K562 (cell line): ENCODE results near the gene ERF. TPM values are rescaled to one million over a fixed set of nuclear protein-coding genes. Genes with fewer than 3 reads are reported as not detected.

Experiments used
- ARHGAP35 ChIP-seq: fragments of 450-650 bp; IDR thresholded peaks from 2 replicates; pipeline ENCODE4 v1.6.1; 2018; ENCODE audit not compliant: partially characterized antibody
- ATF1 ChIP-seq, 2 experiments: fragments of 450-650 bp in 1 of 2; IDR thresholded peaks; 2 replicates each; pipeline ENCODE4 v1.6.1; 2016; ENCODE audit warnings: missing compliant biosample characterization in 1 of 2, missing genetic modification characterization in 1 of 2
- BACH1 ChIP-seq: fragments of 200-800 bp; sonication (Bioruptor generic); IDR thresholded peaks from 2 replicates; pipeline ENCODE4 v1.6.1; 2016; ENCODE audit warnings: missing genetic modification characterization, missing compliant biosample characterization
- BCLAF1 ChIP-seq, 2 experiments: fragments of 450-650 bp in 1 of 2; IDR thresholded peaks; 2 replicates each; pipeline ENCODE4 v1.6.1; 2011 to 2017; ENCODE audit warnings: low read depth in 2 of 2, antibody characterized with exemption in 1 of 2, borderline replicate concordance in 1 of 2, low read length in 1 of 2, mild to moderate bottlenecking in 1 of 2, mixed read lengths in 1 of 2; ENCODE audit not compliant: control insufficient read depth in 1 of 2
- DACH1 ChIP-seq: fragments of 450-650 bp; IDR thresholded peaks from 2 replicates; pipeline ENCODE4 v1.6.1; 2018; ENCODE audit not compliant: partially characterized antibody
- DLX4 ChIP-seq: fragments of 250-450 bp; sonication (Bioruptor Pico); IDR thresholded peaks from 2 replicates; pipeline ENCODE4 v1.6.1; 2021; ENCODE audit warnings: mild to moderate bottlenecking
- E2F1 ChIP-seq: sonication (generic); formaldehyde crosslinking; IDR thresholded peaks from 2 replicates; pipeline ENCODE4 v1.8.1; 2023; ENCODE audit warnings: mild to moderate bottlenecking, missing genetic modification reagents, moderate library complexity
- ELF4 ChIP-seq: fragments of 450-650 bp; formaldehyde crosslinking; IDR thresholded peaks from 2 replicates; pipeline ENCODE4 v1.4.0; 2022; ENCODE audit warnings: missing genetic modification characterization
- FUS ChIP-seq: fragments of 200-400 bp; formaldehyde crosslinking; optimal IDR thresholded peaks from 2 replicates; pipeline ENCODE3; 2017; ENCODE audit warnings: low read depth, low read length
- GTF2E2 ChIP-seq: fragments of 200-800 bp; sonication (Bioruptor generic); IDR thresholded peaks from 2 replicates; pipeline ENCODE4 v1.6.1; 2016; ENCODE audit warnings: missing genetic modification characterization, missing compliant biosample characterization
- HDGF ChIP-seq: fragments of 450-650 bp; IDR thresholded peaks from 2 replicates; pipeline ENCODE4 v1.6.1; 2016
- HES1 ChIP-seq: fragments of 450-650 bp; IDR thresholded peaks from 2 replicates; pipeline ENCODE4 v1.6.1; 2016; ENCODE audit warnings: low read depth, mild to moderate bottlenecking, moderate library complexity
- HSF4 ChIP-seq: fragments of 250-450 bp; sonication (Bioruptor Pico); IDR thresholded peaks from 2 replicates; pipeline ENCODE4 v2.1.2; 2022; ENCODE audit warnings: mild to moderate bottlenecking, moderate library complexity, borderline replicate concordance
- JUN ChIP-seq, 2 experiments: sonication (generic) in 1 of 2; formaldehyde crosslinking in 1 of 2; IDR thresholded peaks; 2 replicates each; pipeline versions ENCODE4 v1.6.1 to v1.8.0; 2012 to 2022; ENCODE audit warnings: borderline replicate concordance in 2 of 2, mild to moderate bottlenecking in 2 of 2, improper control_type of control experiment in 1 of 2, low read depth in 1 of 2, low read length in 1 of 2, missing genetic modification reagents in 1 of 2
- KAT2B ChIP-seq: IDR thresholded peaks from one replicate; pipeline ENCODE4 v1.6.1; 2012; ENCODE audit warnings: low read depth, mild to moderate bottlenecking, control low read depth, inconsistent platforms, low read length, moderate library complexity
- PHB2 ChIP-seq: fragments of 450-650 bp; IDR thresholded peaks from 2 replicates; pipeline ENCODE4 v1.6.1; 2017; ENCODE audit warnings: low read depth
- PTTG1 ChIP-seq: fragments of 450-650 bp; IDR thresholded peaks from 2 replicates; pipeline ENCODE4 v1.6.1; 2016; ENCODE audit warnings: low read depth, mild to moderate bottlenecking, missing genetic modification characterization, missing compliant biosample characterization
- TCF7L2 ChIP-seq: fragments of 150-350 bp; IDR thresholded peaks from 2 replicates; pipeline ENCODE4 v1.6.1; 2016; ENCODE audit warnings: low read depth, mild to moderate bottlenecking, low read length, moderate library complexity
- WHSC1 ChIP-seq: IDR thresholded peaks from one replicate; pipeline ENCODE4 v1.6.1; 2012; ENCODE audit warnings: low read length, control low read depth, inconsistent platforms
- ZNF77 ChIP-seq: fragments of 250-450 bp; sonication (Bioruptor Pico); IDR thresholded peaks from 2 replicates; pipeline ENCODE4 v1.5.0; 2020
- ZNF780A ChIP-seq: fragments of 250-450 bp; sonication (Bioruptor Pico); IDR thresholded peaks from 2 replicates; pipeline ENCODE4 v1.5.0; 2021; ENCODE audit warnings: mild to moderate bottlenecking
- polyA plus RNA-seq, 8 experiments: library from polyadenylated mRNA; depleted of rRNA in 4 of 8; stranded (reverse) in 5 of 8; unstranded in 3 of 8; fragments of >200 nt; fragmentation: Nextera tagmentation in 2 of 8; fragmentation: Illumina TruSeq in 1 of 8; extraction: Ambion mirVana in 2 of 8; extraction: Trizol in 1 of 8; gene quantifications; 2 replicates each; pipeline versions ENCODE4 v1.2.1 to v1.2.3, GENCODE V29; 2011 to 2014; ENCODE audit warnings: inconsistent platforms in 1 of 8, missing spikeins in 1 of 8
- total RNA-seq, 7 experiments: library from RNA; depleted of rRNA in 6 of 7; stranded (reverse); fragments of >200 nt in 6 of 7; fragmentation: Illumina TruSeq in 2 of 7; extraction: Trizol in 2 of 7; gene quantifications; 2 replicates each; pipeline versions ENCODE4 v1.2.1 to v1.2.3, GENCODE V29; 2011 to 2021; ENCODE audit warnings: low replicate concordance in 1 of 7

The ERF gene
- total and polyA plus RNA-seq, 9 of the 15 experiments (the other 6 are each of a cell fraction or from before 2014, with no cell fraction given), result 0.03 to 75.4 (median 27.0) TPM

- no peak for TF ChIP-seq HSF4 (CRISPR knock-in tag)
- no peak for TF ChIP-seq KAT2B
- TF ChIP-seq ELF4 (CRISPR knock-in tag), result no peak
- TF ChIP-seq BACH1 (tag), result no peak
- no peak for TF ChIP-seq TCF7L2
- no peak for TF ChIP-seq FUS
- no peak for TF ChIP-seq DLX4
- 0 out of 2 replicates have a peak, but pooled peaks have one; percentile 16 for TF ChIP-seq ZNF780A (CRISPR knock-in tag)
- TF ChIP-seq ARHGAP35, result no peak
- TF ChIP-seq HES1, result no peak
- no peak for TF ChIP-seq HDGF
- TF ChIP-seq JUN (IDR thresholded peaks at IDR 0.05; ENCODE audit: borderline replicate concordance, low read depth, low read length), result no peak; the same call in 1 of the 2 replicates
- TF ChIP-seq JUN (CRISPR knock-in tag; IDR thresholded peaks at IDR 0.05; ENCODE audit: borderline replicate concordance), result peak; percentile 43; the same call in 1 of the 2 replicates
- TF ChIP-seq ATF1 (CRISPR knock-in tag; IDR thresholded peaks at IDR 0.05), result peak; percentile 55; the same call in 1 of the 2 replicates
- TF ChIP-seq ATF1 (tag; IDR thresholded peaks at IDR 0.05), result peak; percentile 78
- TF ChIP-seq PHB2, result no peak
- no peak for TF ChIP-seq E2F1 (CRISPR knock-in tag)
- TF ChIP-seq WHSC1, result no peak
- TF ChIP-seq GTF2E2 (tag), result no peak
- no peak for TF ChIP-seq PTTG1 (tag)
- TF ChIP-seq DACH1, result no peak
- TF ChIP-seq BCLAF1 (IDR thresholded peaks at IDR 0.05; ENCODE audit: borderline replicate concordance in 1 of 2, control insufficient read depth in 1 of 2, low read depth in 2 of 2, low read length in 1 of 2), result no peak
- no peak for TF ChIP-seq ZNF77 (CRISPR knock-in tag)
Measured at GRCh38 chr19:42254850-42255765, at the start of gene ERF (continued).
